Endodermal cell (in vitro differentiated cells): Measurements from ENCODE around the gene TTBK1. TPM values are rescaled to one million over a fixed set of nuclear protein-coding genes. Genes with fewer than 3 reads are reported as not detected.

ENCODE experiments used
- DNase-seq: peaks from one replicate; pipeline ENCODE4 v3.0.0-alpha.2; 2017
- H3K27ac ChIP-seq: 2 replicates; pipeline ENCODE4 v1.5.1; 2013; ENCODE audit warnings: mild to moderate bottlenecking, low read depth, low read length, moderate library complexity
- H3K27me3 ChIP-seq: 2 replicates; pipeline ENCODE4 v1.6.1; 2013; ENCODE audit warnings: mild to moderate bottlenecking, low read length, moderate library complexity; ENCODE audit not compliant: insufficient read depth, control insufficient read depth, poor library complexity, severe bottlenecking
- H3K36me3 ChIP-seq: 2 replicates; pipeline ENCODE4 v1.7.0; 2013; ENCODE audit warnings: mild to moderate bottlenecking, low read length, moderate library complexity; ENCODE audit not compliant: control insufficient read depth, insufficient read depth
- H3K4me1 ChIP-seq: one replicate; pipeline ENCODE4 v1.7.0; 2013; ENCODE audit warnings: low read length; ENCODE audit not compliant: control insufficient read depth, insufficient read depth
- H3K4me3 ChIP-seq: 2 replicates; pipeline ENCODE4 v1.5.1; 2013; ENCODE audit warnings: mild to moderate bottlenecking, low read length, moderate library complexity
- H3K9ac ChIP-seq: 2 replicates; pipeline ENCODE4 v1.6.1; 2013; ENCODE audit warnings: mild to moderate bottlenecking, low read length, moderate library complexity; ENCODE audit not compliant: poor library complexity, severe bottlenecking; ENCODE audit errors: extremely low read depth
- H3K9me3 ChIP-seq: 2 replicates; pipeline ENCODE4 v1.6.1; 2013; ENCODE audit warnings: mild to moderate bottlenecking, low read length, moderate library complexity; ENCODE audit not compliant: control insufficient read depth
- H3K27ac Mint-ChIP-seq: 2 replicates; pipeline ENCODE4 v1.8.0; 2020; ENCODE audit warnings: mixed read lengths
- H3K27me3 Mint-ChIP-seq: 2 replicates; pipeline ENCODE4 v1.8.0; 2021; ENCODE audit warnings: mild to moderate bottlenecking, mixed read lengths; ENCODE audit not compliant: insufficient read depth
- H3K36me3 Mint-ChIP-seq: 2 replicates; pipeline ENCODE4 v1.8.0; 2020; ENCODE audit warnings: low read depth, mixed read lengths
- H3K4me1 Mint-ChIP-seq: 2 replicates; pipeline ENCODE4 v1.8.0; 2020; ENCODE audit warnings: mixed read lengths
- H3K4me3 Mint-ChIP-seq: 2 replicates; pipeline ENCODE4 v1.8.0; 2020; ENCODE audit warnings: mild to moderate bottlenecking, moderate library complexity, mixed read lengths
- H3K9me3 Mint-ChIP-seq: 2 replicates; pipeline ENCODE4 v1.8.0; 2020; ENCODE audit warnings: mild to moderate bottlenecking, mixed read lengths
- WGBS, 2 experiments: methylation state at CpG; one replicate each; pipeline versions ENCODE4 v1.1.5 to v1.1.7; 2013; ENCODE audit warnings: missing lambda C conversion rate in 2 of 2, mixed read lengths in 1 of 2; ENCODE audit not compliant: insufficient coverage in 1 of 2, insufficient read length in 1 of 2; 5-methylcytosine and 5-hydroxymethylcytosine counted together
- total RNA-seq, 2 donors: library from RNA; stranded (reverse); fragmentation: NEBNext Ultra II Directional in 1 of 2; extraction: Animal tissue kit (Norgen Biotek cat#: 25700) in 1 of 2; gene quantifications; 2 replicates in 1 of 2; 3 replicates in 1 of 2; pipeline ENCODE4 v1.2.1, GENCODE V29; 2021
- TF ChIP-seq, protein P1 (sequence below): fragments of 200-600 bp; sonication (generic); conservative IDR thresholded peaks from 2 replicates; pipeline ENCODE4 v1.5.0; 2021; ENCODE audit warnings: antibody characterized with exemption, mild to moderate bottlenecking

The TTBK1 gene
- total RNA-seq, 2 donors from 2014 or later: 0.62 TPM

DNA sequence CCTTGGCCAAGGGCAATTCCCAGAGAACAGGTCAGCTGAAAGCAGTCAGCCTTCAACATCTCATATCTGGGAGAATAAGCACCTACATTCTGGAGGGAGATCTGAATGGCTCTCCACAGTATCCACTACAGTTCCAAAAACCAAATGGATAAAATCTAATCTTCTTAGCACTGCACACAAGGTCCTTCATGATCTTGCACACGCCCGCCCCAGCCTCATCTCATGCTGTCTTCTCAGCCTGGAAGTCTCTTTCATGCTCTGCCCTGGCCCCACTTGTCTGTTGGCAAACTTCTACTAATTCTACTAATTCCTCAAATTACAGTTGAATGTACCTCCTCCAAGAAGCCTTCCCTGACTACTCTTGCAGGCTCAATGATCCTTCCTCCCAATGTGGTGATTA, 1.8 kb upstream of the TTBK1 start:
- Mint-ChIP-seq H3K4me1 (peaks cover 3% of the 10 kb centered on the region), H3K9me3 (peaks cover 2% of the 10 kb centered on the region), H3K4me3 (no peak overlapping the region), H3K27ac (no peak overlapping the region), H3K36me3 (no peaks in the 10 kb centered on the region), H3K27me3 (peaks cover 19% of the 10 kb centered on the region)
- TF ChIP-seq, protein P1, sequence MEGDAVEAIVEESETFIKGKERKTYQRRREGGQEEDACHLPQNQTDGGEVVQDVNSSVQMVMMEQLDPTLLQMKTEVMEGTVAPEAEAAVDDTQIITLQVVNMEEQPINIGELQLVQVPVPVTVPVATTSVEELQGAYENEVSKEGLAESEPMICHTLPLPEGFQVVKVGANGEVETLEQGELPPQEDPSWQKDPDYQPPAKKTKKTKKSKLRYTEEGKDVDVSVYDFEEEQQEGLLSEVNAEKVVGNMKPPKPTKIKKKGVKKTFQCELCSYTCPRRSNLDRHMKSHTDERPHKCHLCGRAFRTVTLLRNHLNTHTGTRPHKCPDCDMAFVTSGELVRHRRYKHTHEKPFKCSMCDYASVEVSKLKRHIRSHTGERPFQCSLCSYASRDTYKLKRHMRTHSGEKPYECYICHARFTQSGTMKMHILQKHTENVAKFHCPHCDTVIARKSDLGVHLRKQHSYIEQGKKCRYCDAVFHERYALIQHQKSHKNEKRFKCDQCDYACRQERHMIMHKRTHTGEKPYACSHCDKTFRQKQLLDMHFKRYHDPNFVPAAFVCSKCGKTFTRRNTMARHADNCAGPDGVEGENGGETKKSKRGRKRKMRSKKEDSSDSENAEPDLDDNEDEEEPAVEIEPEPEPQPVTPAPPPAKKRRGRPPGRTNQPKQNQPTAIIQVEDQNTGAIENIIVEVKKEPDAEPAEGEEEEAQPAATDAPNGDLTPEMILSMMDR: no peak
- H3K9ac ChIP-seq: no peak overlapping the region
- no peak overlapping the region for H3K27ac ChIP-seq
- H3K4me1 ChIP-seq: no peaks in the 10 kb centered on the region
- H3K27me3 ChIP-seq: peaks cover 89% of the 10 kb centered on the region
- no peak for DNase-seq
- no peaks in the 10 kb centered on the region for H3K9me3 ChIP-seq
- 79 to 82% methylated on average over 2 of the region's 2 CpGs for WGBS, 2 experiments
- no peak overlapping the region for H3K4me3 ChIP-seq
- H3K36me3 ChIP-seq: no peaks in the 10 kb centered on the region

DNA sequence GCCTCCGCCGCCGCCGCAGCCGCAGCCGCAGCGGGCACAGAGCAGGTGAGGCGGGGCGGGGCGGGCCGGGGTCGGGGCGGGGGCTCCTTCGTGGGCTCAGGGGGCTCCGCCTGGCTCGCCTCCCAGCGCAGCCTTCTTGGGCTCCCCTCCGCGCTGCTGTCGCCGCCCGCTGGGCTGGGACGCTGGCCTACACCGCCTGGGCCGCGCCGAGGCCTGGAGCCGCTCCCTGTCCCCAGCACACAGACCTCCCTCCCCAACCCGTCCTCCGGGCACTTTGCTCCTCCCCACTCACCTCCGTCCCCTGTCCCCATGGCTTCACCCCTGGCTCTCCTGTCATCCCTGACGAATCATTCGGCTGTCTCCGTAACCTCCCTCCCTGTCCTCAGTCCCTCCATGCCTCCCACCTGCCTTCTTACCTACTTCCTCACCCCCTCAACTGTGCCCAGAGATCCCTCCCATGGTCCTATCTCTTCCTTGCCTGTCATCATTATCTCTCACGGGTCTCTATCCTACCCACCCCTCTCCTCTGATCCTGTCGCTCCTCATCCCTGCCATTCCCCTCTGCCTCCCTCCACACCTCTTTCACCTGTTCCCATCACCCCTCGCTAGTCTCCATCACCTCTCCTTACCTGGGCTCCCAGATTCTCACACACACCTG, 512 bp downstream of the TTBK1 start:
- 10 to 14% methylated on average over 21 to 37 of the region's 37 CpGs for WGBS, 2 experiments
- H3K27ac ChIP-seq: no peak overlapping the region
- no peaks in the 10 kb centered on the region for H3K36me3 Mint-ChIP-seq

DNA sequence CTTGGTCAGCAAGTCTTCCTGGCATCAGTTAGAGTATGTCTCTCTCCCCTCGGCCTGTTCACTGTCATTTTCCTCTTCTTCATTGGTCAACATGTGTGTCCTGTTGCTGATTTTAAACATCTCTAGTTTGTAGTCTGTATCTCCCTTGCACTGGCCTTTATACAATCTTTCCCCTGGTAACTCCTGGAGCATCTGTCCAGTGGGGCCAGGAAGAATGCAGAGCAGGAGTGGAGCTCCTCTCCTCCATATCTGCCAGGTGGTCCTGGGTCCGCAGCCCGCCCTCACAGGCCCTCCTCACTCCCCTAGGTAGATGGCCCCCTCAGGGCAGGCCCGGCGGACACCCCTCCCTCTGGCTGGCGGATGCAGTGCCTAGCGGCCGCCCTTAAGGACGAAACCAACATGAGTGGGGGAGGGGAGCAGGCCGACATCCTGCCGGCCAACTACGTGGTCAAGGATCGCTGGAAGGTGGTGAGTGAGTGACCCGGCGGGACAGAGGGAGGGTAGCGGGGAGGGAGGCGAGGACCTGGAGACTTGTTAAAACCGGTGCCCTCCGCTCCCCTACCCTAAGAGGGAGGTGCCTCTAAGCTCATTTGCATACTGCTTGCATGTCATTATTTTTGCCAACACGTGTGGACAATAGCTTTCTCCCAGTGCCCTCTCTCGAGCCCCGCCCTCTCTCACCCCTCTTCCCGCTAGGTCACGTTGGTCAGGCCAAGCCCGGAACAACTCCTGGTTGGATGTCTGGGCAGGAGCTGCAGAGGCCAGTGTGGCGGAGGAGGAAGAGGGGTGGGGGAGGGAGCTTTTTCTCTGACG, 3.2 kb downstream of the TTBK1 start:
- TF ChIP-seq, protein P1: no peak

More for the DNA sequence above, 512 bp downstream of the TTBK1 start:
- no peak overlapping the region for H3K9ac ChIP-seq
- peaks cover 83% of the 10 kb centered on the region for H3K27me3 ChIP-seq
- H3K27ac Mint-ChIP-seq: no peak overlapping the region
- H3K4me3 Mint-ChIP-seq: no peak overlapping the region
- H3K4me1 ChIP-seq: no peaks in the 10 kb centered on the region
- peaks cover 2% of the 10 kb centered on the region for H3K9me3 Mint-ChIP-seq
- TF ChIP-seq, protein P1: no peak
- H3K9me3 ChIP-seq: no peaks in the 10 kb centered on the region
- peak; percentile 67 for DNase-seq
- peaks cover 18% of the 10 kb centered on the region for H3K27me3 Mint-ChIP-seq
- no peaks in the 10 kb centered on the region for H3K36me3 ChIP-seq
- no peak overlapping the region for H3K4me3 ChIP-seq
- peaks cover 14% of the 10 kb centered on the region for H3K4me1 Mint-ChIP-seq

More for the DNA sequence above, 3.2 kb downstream of the TTBK1 start:
- Histone ChIP-seq H3K36me3 (no peaks in the 10 kb centered on the region), H3K9me3 (no peaks in the 10 kb centered on the region), H3K9ac (no peak overlapping the region), H3K27ac (peak overlapping the region; percentile 48), H3K4me3 (peak overlapping the region; percentile 84), H3K27me3 (peaks cover 69% of the 10 kb centered on the region), H3K4me1 (no peaks in the 10 kb centered on the region)
- Mint-ChIP-seq H3K27ac (peak overlapping the region; percentile 84), H3K4me1 (peaks cover 19% of the 10 kb centered on the region), H3K27me3 (peaks cover 35% of the 10 kb centered on the region), H3K36me3 (no peaks in the 10 kb centered on the region), H3K9me3 (no peaks in the 10 kb centered on the region), H3K4me3 (peak overlapping the region; percentile 78)
- peak; percentile 96 for DNase-seq
- WGBS, 2 experiments: 0 to 9% methylated on average over 2 to 27 of the region's 27 CpGs
